Adrenal gland (tissue), 12 donors: ENCODE measurements around the gene HIP1. TPM values are rescaled to one million over a fixed set of nuclear protein-coding genes. Genes with fewer than 3 reads are reported as not detected.

ENCODE experiments used
- DNase-seq, 7 donors: peaks; one replicate each; pipeline ENCODE4 v3.0.0-alpha.2; 2019 to 2020
- H3K27ac ChIP-seq, 5 donors: fragments of 200-600 bp; sonication (generic) in 4 of 5; 1 replicate in 3 of 5; 2 replicates in 2 of 5; pipeline versions ENCODE4 v1.5.1 to v1.8.0; 2016 to 2020; ENCODE audit warnings: mild to moderate bottlenecking in 1 of 5
- H3K27me3 ChIP-seq: fragments of 200-600 bp; 2 replicates; pipeline ENCODE4 v1.8.0; 2021
- H3K36me3 ChIP-seq, 2 donors: fragments of 200-600 bp; replicated peaks in 1 of 2; 1 replicate in 1 of 2; 2 replicates in 1 of 2; pipeline versions ENCODE4 v1.5.1 to v1.8.0; 2018 to 2022
- H3K4me1 ChIP-seq, 2 donors: fragments of 200-600 bp; replicated peaks in 1 of 2; 1 replicate in 1 of 2; 2 replicates in 1 of 2; pipeline versions ENCODE4 v1.5.1 to v1.8.0; 2018 to 2021
- H3K4me3 ChIP-seq, 4 donors: fragments of 200-600 bp; sonication (generic) in 3 of 4; one replicate each; pipeline ENCODE4 v1.5.1; 2016 to 2018
- H3K9me3 ChIP-seq, 3 donors: fragments of 200-600 bp; sonication (generic) in 1 of 3; replicated peaks in 1 of 3; 1 replicate in 2 of 3; 2 replicates in 1 of 3; pipeline versions ENCODE4 v1.5.1 to v1.8.0; 2016 to 2021
- POLR2A ChIP-seq, 2 donors: fragments of 450-650 bp; IDR thresholded peaks; one replicate each; pipeline ENCODE4 v1.6.1; 2017; ENCODE audit warnings: antibody characterized with exemption in 2 of 2, mild to moderate bottlenecking in 2 of 2, moderate library complexity in 1 of 2
- WGBS, 4 donors: extraction: QIAGEN DNeasy Blood & Tissue Kit in 2 of 4; methylation state at CpG; one replicate each; pipeline versions ENCODE4 v1.1.5 to v1.1.7; 2013 to 2017; 5-methylcytosine and 5-hydroxymethylcytosine counted together
- intact Hi-C, 2 donors: fragments of 100-400 bp; cut with DNase I; formaldehyde crosslinking; loops; one replicate each; pipeline versions ENCODE4 v1.14.1 to v1.15.0; 2022 to 2023
- polyA plus RNA-seq, 3 donors: library from polyadenylated mRNA; stranded (reverse); fragments of 200-250 nt in 2 of 3; fragments of 350-450 nt in 1 of 3; fragmentation: Illumina TruSeq in 1 of 3; extraction: RNeasy Lipid Tissue Mini Kit (QIAGEN cat#74804) in 1 of 3; gene quantifications; one replicate each; pipeline ENCODE4 v1.2.3, GENCODE V29; 2013 to 2014
- total RNA-seq, 9 donors: library from RNA; depleted of rRNA in 4 of 9; stranded (reverse); fragments of >200 nt in 4 of 9; fragments of 120-200 nt in 1 of 9; fragmentation: NEBNext Ultra II Directional in 1 of 9; extraction: Animal tissue kit (Norgen Biotek cat#: 25700) in 1 of 9; gene quantifications; one replicate each; pipeline versions ENCODE4 v1.1.0 to v1.2.4, GENCODE V29; 2013 to 2023
- TF ChIP-seq, protein P1 (sequence below), 6 experiments: fragments of 450-650 bp in 4 of 6; fragments of 200-600 bp in 2 of 6; sonication (generic) in 1 of 6; IDR thresholded peaks; 1 replicate in 5 of 6; 2 replicates in 1 of 6; pipeline versions ENCODE4 v1.5.1 to v1.8.0; 2016 to 2021; ENCODE audit warnings: antibody characterized with exemption in 6 of 6, mild to moderate bottlenecking in 2 of 6, moderate library complexity in 1 of 6
- donor health status: healthy with polysubstance abuse.
- donor health status: Bipolar disorder and iron deficiency.
- donor health status: DM: yes; HTN: yes; CAD: no.
- donor health status: DM: no; HTN: no; CAD: no.
- donor health status: DM: no; HTN: no; CAD: no.
- donor health status: DM: yes; HTN: yes; CAD: no.

Gene HIP1
- total and polyA plus RNA-seq, 12 donors: 5.9 to 48.9 (median 32.8) TPM

GRCh38 chr7:75654855-75655254, 83.9 kb downstream of the HIP1 start:
- H3K4me1 ChIP-seq: peaks cover 12 to 14% of the 10 kb centered on the region in 2 donors
- H3K27me3 ChIP-seq: no peaks in the 10 kb centered on the region
- intact Hi-C loops: no loop called here
- 85 to 95% (median 93%) methylated on average over 4 of the region's 4 CpGs for WGBS, 4 donors
- H3K9me3 ChIP-seq: no peaks in the 10 kb centered on the region
- no peak overlapping the region for H3K27ac ChIP-seq
- no peak overlapping the region for H3K4me3 ChIP-seq
- H3K36me3 ChIP-seq: no peaks in the 10 kb centered on the region
- no peak for DNase-seq
- TF ChIP-seq POLR2A (IDR thresholded peaks at IDR 0.05): no peak
- TF ChIP-seq, protein P1, sequence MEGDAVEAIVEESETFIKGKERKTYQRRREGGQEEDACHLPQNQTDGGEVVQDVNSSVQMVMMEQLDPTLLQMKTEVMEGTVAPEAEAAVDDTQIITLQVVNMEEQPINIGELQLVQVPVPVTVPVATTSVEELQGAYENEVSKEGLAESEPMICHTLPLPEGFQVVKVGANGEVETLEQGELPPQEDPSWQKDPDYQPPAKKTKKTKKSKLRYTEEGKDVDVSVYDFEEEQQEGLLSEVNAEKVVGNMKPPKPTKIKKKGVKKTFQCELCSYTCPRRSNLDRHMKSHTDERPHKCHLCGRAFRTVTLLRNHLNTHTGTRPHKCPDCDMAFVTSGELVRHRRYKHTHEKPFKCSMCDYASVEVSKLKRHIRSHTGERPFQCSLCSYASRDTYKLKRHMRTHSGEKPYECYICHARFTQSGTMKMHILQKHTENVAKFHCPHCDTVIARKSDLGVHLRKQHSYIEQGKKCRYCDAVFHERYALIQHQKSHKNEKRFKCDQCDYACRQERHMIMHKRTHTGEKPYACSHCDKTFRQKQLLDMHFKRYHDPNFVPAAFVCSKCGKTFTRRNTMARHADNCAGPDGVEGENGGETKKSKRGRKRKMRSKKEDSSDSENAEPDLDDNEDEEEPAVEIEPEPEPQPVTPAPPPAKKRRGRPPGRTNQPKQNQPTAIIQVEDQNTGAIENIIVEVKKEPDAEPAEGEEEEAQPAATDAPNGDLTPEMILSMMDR (IDR thresholded peaks at IDR 0.05): no peak

DNA sequence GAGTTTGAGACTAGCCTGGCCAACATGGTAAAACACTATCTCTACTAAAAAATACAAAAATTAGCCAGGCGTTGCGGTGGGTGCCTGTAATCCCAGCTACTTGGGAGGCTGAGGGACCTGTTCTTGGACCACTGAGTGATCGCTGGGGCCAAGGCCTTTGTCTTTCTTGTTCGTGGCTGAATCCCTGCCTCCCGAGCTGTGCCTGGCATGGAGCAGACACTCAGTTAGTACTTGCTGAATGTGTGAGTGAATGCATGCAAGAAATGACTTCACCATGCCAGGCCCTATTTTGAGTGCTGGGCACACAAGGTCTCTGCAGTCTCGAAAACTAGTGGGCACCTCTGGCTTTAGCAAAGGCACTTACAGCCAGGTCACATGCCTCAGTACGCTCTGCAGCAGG, 85.1 kb downstream of the HIP1 start:
- H3K4me3 ChIP-seq: no peak overlapping the region
- no peaks in the 10 kb centered on the region for H3K9me3 ChIP-seq
- intact Hi-C loops: no loop called here
- no peak overlapping the region for H3K27ac ChIP-seq
- DNase-seq: no peak
- no peaks in the 10 kb centered on the region for H3K36me3 ChIP-seq
- H3K4me1 ChIP-seq: peaks cover 13 to 20% of the 10 kb centered on the region in 2 donors
- WGBS, 4 donors: 79 to 96% (median 91%) methylated on average over 4 to 7 of the region's 7 CpGs
- TF ChIP-seq, protein P1 (IDR thresholded peaks at IDR 0.05): no peak
- TF ChIP-seq POLR2A (IDR thresholded peaks at IDR 0.05): no peak
- H3K27me3 ChIP-seq: no peaks in the 10 kb centered on the region

DNA sequence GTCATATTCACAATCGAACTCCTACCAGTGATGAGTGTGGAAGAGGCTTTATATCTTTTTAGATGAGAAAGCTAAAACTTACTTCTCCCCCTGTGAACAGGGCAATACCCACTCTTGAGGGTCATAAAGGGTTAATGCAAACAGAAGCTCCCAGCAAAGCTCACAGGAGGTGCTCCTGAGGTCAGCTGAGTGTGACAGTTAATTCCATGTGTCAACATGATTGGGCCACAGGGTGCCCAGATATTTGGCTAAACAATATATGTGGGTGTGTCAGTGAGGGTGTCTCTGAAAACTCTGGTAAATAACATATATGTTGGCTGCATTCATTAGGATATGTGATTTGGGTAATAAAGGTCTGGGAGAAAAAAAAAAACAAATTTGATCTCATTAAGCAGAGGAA, 86.0 kb downstream of the HIP1 start:
- Histone ChIP-seq H3K4me1 (peaks cover 13 to 20% of the 10 kb centered on the region in 2 donors), H3K4me3 (no peak overlapping the region), H3K36me3 (no peaks in the 10 kb centered on the region), H3K27ac (no peak overlapping the region), H3K27me3 (no peaks in the 10 kb centered on the region), H3K9me3 (no peaks in the 10 kb centered on the region)
- TF ChIP-seq, protein P1 (IDR thresholded peaks at IDR 0.05): no peak
- TF ChIP-seq POLR2A (IDR thresholded peaks at IDR 0.05): no peak
- intact Hi-C loops: no loop called here
- WGBS, 4 donors: 82 to 97% (median 93%) methylated on average over 1 of the region's 1 CpG
- no peak for DNase-seq

GRCh38 chr7:75650681-75651080, 88.1 kb downstream of the HIP1 start:
- intact Hi-C loops: no loop called here
- no peak for TF ChIP-seq POLR2A (IDR thresholded peaks at IDR 0.05)
- TF ChIP-seq, protein P1 (IDR thresholded peaks at IDR 0.05): no peak
- peak overlapping the region in 3 of 5 donors; percentile 26 to 74 (median 44) for H3K27ac ChIP-seq
- peak; percentile 56 to 90 (median 84) for DNase-seq
- 18 to 31% (median 28%) methylated on average over 9 of the region's 9 CpGs for WGBS, 4 donors
- peaks cover 13 to 20% of the 10 kb centered on the region in 2 donors for H3K4me1 ChIP-seq
- H3K9me3 ChIP-seq: no peaks in the 10 kb centered on the region
- H3K27me3 ChIP-seq: no peaks in the 10 kb centered on the region
- no peak overlapping the region for H3K4me3 ChIP-seq
- H3K36me3 ChIP-seq: no peaks in the 10 kb centered on the region
